NCI-H187 treated with DMSO at 0.1 percent for 48 hours (cell line): ENCODE measurements around the gene ZNF189.
"Not testable (repeated sequence)": the region's sequence is repeated elsewhere in the genome, so short reads cannot be mapped to it uniquely, and the experiment has no call there.

ENCODE experiments used
- DNase-seq: peaks from one replicate; lab custom pipeline; 2025; lab: John Stamatoyannopoulos, UW

Gene ZNF189

DNA sequence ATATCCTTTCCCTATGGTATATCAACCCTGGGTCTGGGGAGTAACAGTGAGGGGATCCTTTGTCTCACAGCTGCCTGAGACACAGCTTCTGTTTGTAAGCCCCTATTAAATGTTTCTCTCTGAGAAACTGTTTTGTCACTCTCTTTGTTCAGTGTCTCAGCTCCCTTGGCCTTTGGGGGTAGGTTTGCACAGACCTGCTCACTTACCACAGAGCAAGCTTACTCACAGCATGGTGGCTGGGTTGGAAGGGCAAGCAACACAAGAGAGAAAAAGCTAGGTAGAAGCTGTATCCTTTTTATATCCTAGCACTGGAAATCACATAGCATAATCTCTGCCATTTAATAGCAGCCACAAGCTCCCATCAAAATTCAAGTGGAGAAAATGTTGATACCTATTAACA, 18.4 kb upstream of the ZNF189 start:
- DNase-seq = no peak

DNA sequence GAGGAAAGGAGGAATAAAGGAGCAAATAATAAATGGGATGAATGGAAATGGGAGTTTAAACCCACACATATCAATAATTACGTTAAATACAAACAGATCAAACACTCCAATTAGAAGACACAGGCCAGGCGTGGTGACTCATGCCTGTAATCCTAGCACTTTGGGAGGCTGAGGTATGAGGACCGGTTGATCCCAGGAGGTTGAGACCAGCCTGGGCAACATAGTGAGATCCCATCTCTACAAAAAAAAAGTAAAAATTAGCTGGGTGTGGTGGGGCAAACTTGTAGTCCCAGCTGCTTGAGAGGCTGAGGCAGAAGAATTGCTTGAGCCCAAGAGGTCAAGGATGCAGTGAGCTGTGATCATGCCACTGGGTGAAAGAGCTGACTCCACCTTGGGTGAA, 17.5 kb upstream of the ZNF189 start:
- DNase-seq = no peak

DNA sequence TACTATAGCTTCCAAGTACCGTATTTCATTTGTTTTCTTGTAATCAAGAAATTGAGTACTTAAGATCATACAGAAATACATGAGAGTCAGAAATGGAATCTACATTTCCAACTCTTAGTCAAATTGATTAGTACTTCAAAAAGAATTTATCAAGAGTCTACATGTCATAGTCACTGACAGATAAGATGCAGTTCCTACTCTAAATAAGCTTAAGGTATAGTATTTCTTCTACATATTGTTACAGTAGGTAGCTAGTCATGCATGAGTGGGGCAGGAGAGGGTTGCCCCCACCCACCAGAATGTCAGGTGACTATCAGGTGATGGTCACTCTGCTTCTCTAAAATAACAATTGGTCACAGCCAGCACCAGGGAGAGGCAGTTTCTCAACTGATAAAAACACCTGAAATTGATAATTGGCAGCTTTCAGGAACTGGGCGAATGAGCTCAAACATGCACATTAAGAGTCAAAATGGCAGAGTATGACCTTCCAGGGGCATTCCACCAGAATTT, 16.8 kb upstream of the ZNF189 start:
- no peak for DNase-seq

DNA sequence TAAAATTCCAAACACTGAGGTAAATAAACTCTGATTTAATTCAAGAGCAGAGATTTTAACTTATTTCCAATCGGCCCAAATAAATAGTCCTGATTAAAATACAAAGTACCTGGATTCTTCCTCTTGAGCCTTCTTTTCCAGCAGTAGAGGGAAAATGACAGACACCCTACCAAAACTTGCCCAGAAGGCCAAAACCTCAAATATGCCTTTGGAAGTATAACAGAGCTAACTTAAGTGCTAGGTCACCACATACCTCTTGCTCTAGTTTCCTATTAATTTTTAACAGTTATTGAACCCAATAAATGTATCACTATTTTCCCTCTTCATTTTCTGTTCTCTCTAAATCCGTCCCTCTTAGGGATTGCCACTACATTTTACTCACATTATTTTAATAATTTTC, 15.3 kb upstream of the ZNF189 start:
- DNase-seq = no peak

GRCh38 chr9:101384873-101385536, 13.6 kb upstream of the ZNF189 start, which contains the start of gene BAAT:
Gene BAAT (minus strand): TSS chr9:101385006. CDS start chr9:101371404, 13,602 bp downstream.
- not testable (repeated sequence) for DNase-seq

GRCh38 chr9:101387871-101388506, 10.7 kb upstream of the ZNF189 start:
- no peak for DNase-seq

GRCh38 chr9:101388507-101388993, 10.1 kb upstream of the ZNF189 start:
- no peak for DNase-seq

DNA sequence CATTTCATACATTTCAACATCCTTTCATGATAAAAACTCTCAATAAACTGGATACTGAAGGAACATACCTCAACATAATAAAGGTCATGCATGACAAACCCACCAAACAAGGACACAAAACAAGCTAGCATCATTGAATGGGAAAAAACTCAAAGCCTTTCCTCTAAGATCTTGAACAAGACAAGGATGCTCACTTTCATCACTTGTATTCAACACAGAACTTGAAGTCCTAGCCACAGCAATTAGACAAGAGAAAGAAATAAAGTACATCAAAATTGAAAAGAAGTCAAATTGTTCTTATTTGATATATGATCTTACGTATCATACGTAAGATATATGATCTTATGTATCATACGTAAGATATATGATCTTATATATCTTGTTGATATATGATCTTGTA, 5.5 kb upstream of the ZNF189 start:
- no peak for DNase-seq

DNA sequence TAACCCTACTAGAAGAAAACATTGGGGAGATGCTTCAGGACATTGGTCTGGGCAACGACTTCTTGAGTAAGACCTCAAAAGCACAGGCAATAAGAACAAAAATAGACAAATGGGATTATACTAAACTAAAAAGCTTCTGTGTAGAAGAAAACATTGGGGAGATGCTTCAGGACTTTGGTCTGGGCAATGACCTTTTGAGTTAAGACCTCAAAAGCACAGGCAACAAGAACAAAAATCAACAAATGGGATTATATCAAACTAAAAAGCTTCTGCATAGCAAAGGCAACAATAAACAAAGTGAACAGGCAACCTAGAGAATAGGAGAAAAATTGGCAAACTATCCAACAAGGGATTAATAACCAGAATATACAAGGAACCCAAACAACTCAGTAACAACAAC, 4.0 kb upstream of the ZNF189 start:
- DNase-seq = no peak

GRCh38 chr9:101397746-101398067, 944 bp upstream of the ZNF189 start:
- no peak for DNase-seq

GRCh38 chr9:101398930-101399642, 435 bp downstream of the ZNF189 start:
- DNase-seq = no peak

DNA sequence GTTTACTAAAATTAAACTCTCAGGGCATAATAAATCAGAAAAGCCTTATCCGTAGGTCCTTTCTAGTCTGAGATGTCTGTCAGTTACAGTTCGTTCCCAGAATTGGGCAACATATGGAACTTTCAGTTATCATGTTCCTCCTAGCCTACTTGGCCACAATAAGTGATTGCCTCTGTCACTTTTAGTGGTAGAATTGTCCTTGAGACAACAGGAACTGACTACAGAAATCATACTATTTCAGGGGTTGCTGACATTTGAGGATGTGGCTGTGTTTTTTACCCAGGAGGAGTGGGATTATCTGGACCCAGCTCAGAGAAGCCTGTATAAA, 956 bp downstream of the ZNF189 start:
- DNase-seq = no peak

GRCh38 chr9:101400120-101400519, 1.5 kb downstream of the ZNF189 start:
- DNase-seq = no peak

DNA sequence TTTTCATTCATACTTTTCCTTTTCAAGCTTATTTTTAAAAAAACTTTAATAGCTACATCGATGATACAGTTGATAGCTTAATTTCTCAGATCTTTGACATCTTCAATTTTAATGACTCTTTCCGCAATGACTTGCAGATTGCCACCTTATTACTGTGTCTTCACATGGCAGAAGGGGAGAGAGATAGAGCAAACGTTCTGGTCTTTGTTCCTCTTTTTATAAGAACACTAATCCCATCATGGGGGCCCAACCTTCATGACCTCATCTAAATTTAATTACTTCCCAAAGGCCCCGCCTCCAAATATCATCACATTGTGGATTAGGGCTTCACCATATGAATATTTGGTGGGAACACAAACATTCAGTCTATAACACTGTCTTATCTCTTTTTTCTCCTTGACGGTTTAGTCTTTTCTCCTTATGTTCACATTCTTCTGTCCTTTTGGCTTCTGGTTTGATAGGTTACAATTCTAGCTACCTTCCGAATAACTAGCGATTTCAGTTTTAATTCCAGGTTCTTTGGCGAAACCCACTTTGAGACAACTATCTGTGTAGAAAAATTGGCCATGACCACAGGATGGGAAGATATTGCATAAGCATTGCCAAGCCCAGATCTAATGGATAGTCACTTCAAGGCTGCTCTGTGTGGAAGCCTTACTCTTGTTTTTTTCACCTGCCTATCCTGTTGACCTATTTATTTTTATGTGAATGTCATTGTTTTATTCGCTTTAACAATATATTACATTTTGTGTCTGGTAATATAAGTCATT, 5.0 kb downstream of the ZNF189 start:
- no peak for DNase-seq

- DNase-seq = no peak
These were observed 9.9 kb downstream of the ZNF189 start for GRCh38 chr9:101408374-101409078.

DNA sequence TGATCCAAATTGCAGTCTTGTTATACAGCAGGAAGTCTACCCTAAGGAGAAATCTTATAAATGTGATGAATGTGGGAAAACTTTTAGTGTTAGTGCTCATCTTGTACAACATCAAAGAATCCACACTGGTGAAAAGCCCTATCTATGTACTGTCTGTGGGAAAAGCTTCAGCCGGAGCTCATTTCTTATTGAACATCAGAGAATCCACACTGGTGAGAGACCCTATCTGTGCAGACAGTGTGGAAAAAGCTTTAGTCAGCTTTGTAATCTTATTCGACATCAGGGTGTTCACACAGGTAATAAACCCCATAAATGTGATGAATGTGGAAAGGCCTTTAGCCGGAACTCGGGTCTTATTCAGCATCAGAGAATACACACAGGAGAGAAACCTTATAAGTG, 10.4 kb downstream of the ZNF189 start:
- DNase-seq = no peak

GRCh38 chr9:101414839-101415238, 16.2 kb downstream of the ZNF189 start:
- DNase-seq = no peak

DNA sequence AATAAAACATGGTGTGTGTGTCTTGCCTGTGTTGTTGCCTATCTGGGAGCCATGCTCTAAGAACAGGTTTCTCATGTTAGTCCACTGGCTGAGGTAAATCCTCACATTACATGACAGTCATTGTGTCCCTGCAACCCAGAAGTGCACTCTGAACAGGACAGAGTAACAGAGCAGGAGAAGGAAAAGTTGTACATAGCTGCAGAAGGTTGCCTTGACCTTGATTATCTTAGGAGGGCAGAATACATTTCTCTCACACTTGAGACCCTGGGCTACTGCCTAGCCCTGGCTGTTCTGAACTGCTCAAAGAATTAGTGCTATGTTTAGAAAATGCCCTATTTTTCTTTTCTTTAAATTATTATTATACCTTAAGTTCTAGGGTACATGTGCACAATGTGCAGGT, 16.9 kb downstream of the ZNF189 start:
- DNase-seq = no peak

DNA sequence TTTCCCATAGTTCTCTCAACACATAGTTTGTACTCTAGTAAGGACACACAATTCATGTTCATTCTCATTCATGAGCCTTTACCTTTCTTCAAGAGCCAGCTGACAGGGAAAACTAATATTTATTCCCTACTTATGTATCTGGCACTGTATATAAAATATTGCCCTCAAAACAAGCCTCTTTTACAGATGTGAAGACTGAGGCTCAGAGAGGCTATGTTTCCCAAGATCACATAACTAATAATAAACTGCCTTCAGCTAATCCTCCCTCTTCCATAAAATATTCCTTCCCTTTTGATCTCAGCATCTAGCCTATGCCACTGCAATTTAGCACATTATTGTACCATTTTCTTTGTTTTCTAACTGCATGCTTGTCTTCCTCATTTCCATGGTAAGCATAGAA, 18.7 kb downstream of the ZNF189 start:
- no peak for DNase-seq

DNA sequence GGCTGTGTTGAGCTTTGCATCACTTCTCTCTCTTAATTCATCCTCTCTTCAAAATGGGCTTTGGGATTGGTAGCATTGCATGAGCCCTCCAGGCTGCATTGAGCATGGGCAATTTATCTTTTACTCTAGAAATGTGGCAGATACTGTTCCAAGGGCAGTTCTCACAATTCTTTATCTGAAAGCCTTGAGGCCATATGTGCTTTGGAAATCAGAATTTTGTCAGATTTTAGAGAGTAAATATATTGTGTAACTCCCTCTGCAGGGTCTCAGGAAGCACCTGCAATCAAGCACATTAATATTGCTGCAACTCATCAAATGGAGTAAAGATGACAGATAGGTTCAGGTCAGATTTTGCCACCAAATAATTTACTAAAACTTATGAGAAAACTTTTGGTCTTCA, 19.3 kb downstream of the ZNF189 start:
- no peak for DNase-seq

DNA sequence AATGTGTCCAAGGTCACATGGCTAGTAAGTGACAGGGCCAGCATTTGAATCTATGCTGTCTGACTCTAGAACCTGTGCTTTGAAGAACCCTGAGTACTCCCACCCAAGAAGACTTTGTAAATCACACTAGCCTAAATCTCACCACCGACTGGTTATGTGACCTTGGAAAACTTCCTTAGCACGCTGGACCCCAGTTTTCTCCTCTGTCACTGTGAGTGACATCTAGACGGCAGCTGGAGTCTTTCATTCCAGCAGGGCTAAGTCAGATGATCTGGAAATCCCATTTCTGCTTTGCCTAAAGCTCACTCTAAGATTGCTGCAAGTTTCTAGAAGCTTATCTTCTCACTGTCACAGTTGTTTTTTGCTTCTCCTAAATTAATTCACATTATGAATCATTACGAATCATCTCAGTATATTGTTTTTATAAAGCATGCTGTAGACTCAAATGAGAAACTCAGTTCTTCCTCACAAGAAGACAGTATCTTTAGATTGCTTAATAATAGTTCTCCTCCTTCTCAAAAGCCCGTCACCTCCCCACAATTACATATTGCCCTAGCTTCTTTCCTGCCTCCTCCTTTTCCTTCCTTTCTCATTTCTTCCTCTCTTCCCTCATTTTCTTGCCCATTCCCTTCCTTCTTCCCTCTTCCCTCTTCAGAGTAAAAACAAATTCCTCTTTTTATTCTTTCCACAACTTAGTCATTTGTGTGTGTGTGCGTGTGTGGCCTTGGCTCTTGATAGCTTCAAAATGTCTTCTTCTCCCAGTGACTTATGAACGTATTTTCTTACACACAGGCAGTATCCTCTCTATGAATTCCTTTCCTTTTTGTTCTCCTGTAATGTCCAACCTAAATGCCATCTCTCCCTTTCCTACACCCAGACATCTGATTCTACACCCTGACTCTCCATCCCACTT, 20.1 kb downstream of the ZNF189 start:
- DNase-seq = no peak
